IMR-90 (cell line): Measurements from ENCODE around the gene MRC2.

Experiments
- BHLHE40 ChIP-seq: fragments of 150-350 bp; IDR thresholded peaks from 2 replicates; pipeline ENCODE4 v1.6.1; 2016; ENCODE audit warnings: mild to moderate bottlenecking, low read depth, low read length
- CEBPB ChIP-seq: IDR thresholded peaks from 2 replicates; pipeline ENCODE4 v1.6.1; 2012; ENCODE audit warnings: low read depth, low read length, improper control_type of control experiment
- CHD1 ChIP-seq: IDR thresholded peaks from 2 replicates; pipeline ENCODE4 v1.6.1; 2012; ENCODE audit warnings: low read depth, low read length, improper control_type of control experiment
- CTCF ChIP-seq: conservative IDR thresholded peaks from 2 replicates; pipeline ENCODE4 v1.5.1; 2012; ENCODE audit warnings: mild to moderate bottlenecking, low read depth, low read length, improper control_type of control experiment
- FOS ChIP-seq: fragments of 150-350 bp; IDR thresholded peaks from 2 replicates; pipeline ENCODE4 v1.6.1; 2016; ENCODE audit warnings: low read depth, low read length
- MAFK ChIP-seq: IDR thresholded peaks from 2 replicates; pipeline ENCODE4 v1.6.1; 2012; ENCODE audit warnings: low read depth, low read length, improper control_type of control experiment
- POLR2A ChIP-seq: IDR thresholded peaks from 2 replicates; pipeline ENCODE4 v1.6.1; 2012; ENCODE audit warnings: mild to moderate bottlenecking, low read depth, low read length
- RAD21 ChIP-seq: IDR thresholded peaks from 2 replicates; pipeline ENCODE4 v1.6.1; 2012; ENCODE audit warnings: low read length, improper control_type of control experiment
- RFX5 ChIP-seq: IDR thresholded peaks from 2 replicates; pipeline ENCODE4 v1.8.0; 2012; ENCODE audit warnings: low read depth, mild to moderate bottlenecking, low read length, moderate library complexity
- SMC3 ChIP-seq: fragments of 150-350 bp; IDR thresholded peaks from 2 replicates; pipeline ENCODE4 v1.6.1; 2016; ENCODE audit warnings: low read depth, mild to moderate bottlenecking, antibody characterized with exemption, low read length, moderate library complexity
- USF2 ChIP-seq: fragments of 150-350 bp; IDR thresholded peaks from 2 replicates; pipeline ENCODE4 v1.6.1; 2017; ENCODE audit warnings: mild to moderate bottlenecking, antibody characterized with exemption, low read length, low read depth

- TF ChIP-seq CTCF (no peak), RFX5 (no peak), SMC3 (no peak), POLR2A (no peak), USF2 (no peak), CEBPB (no peak), BHLHE40 (no peak), RAD21 (no peak), MAFK (no peak), FOS (no peak), CHD1 (no peak)
Observed at GRCh38 chr17:62727916-62728672, 100.6 kb downstream of the MRC2 start.
